SK-N-SH (cell line): Measurements from ENCODE around the gene UBR2. TPM values are rescaled to one million over a fixed set of nuclear protein-coding genes. Genes with fewer than 3 reads are reported as not detected.

Experiments used
- CTCF ChIA-PET: fragments of 300-600, 350-600 bp; formaldehyde crosslinking; extraction: SDS; loops from one replicate; lab custom pipeline; 2021; lab: Yijun Ruan, JAX
- POLR2A ChIA-PET: fragments of 350-600 bp; sonication (Branson Sonifier 250); formaldehyde crosslinking; extraction: SDS; loops from one replicate; lab custom pipeline; 2020; ENCODE audit warnings: antibody characterized with exemption, inconsistent platforms; lab: Yijun Ruan, JAX
- DNase-seq: peaks from one replicate; pipeline ENCODE4 v3.0.0; 2012
- H2AFZ ChIP-seq: fragments of 200-600 bp; sonication (generic); 2 replicates; pipeline ENCODE4 v1.8.1; 2016; ENCODE audit warnings: antibody characterized with exemption, mild to moderate bottlenecking, low read depth
- H3F3A ChIP-seq: fragments of 200-600 bp; sonication (generic); replicated peaks from 2 replicates; pipeline ENCODE3; 2016; ENCODE audit warnings: antibody characterized with exemption, mild to moderate bottlenecking; ENCODE audit not compliant: insufficient read depth
- H3K27ac ChIP-seq, 2 experiments: fragments of 200-500 bp in 1 of 2; fragments of 200-600 bp in 1 of 2; sonication (Bioruptor generic) in 1 of 2; sonication (generic), shearing (Covaris generic) in 1 of 2; 2 replicates each; pipeline versions ENCODE4 v1.5.1 to v1.6.1; 2014 to 2016; ENCODE audit warnings: low read depth in 2 of 2, inconsistent platforms in 1 of 2, low read length in 1 of 2, mild to moderate bottlenecking in 1 of 2, mixed read lengths in 1 of 2
- H3K27me3 ChIP-seq: fragments of 200-600 bp; sonication (generic), shearing (Covaris generic); 2 replicates; pipeline ENCODE4 v1.6.1; 2016; ENCODE audit warnings: mixed run types; ENCODE audit not compliant: insufficient read depth
- H3K36me3 ChIP-seq, 2 experiments: fragments of 200-500 bp in 1 of 2; fragments of 200-600 bp in 1 of 2; sonication (Bioruptor generic) in 1 of 2; sonication (generic) in 1 of 2; replicated peaks in 1 of 2; 2 replicates each; pipeline versions ENCODE3 to v1.5.1; 2014 to 2016; ENCODE audit warnings: low read length in 1 of 2, mild to moderate bottlenecking in 1 of 2; ENCODE audit not compliant: insufficient read depth in 2 of 2, control insufficient read depth in 1 of 2
- H3K4me1 ChIP-seq, 2 experiments: fragments of 200-500 bp in 1 of 2; fragments of 200-600 bp in 1 of 2; sonication (Bioruptor generic) in 1 of 2; sonication (generic), shearing (Covaris generic) in 1 of 2; 2 replicates each; pipeline versions ENCODE4 v1.5.1 to v1.6.1; 2014 to 2016; ENCODE audit warnings: low read depth in 1 of 2, low read length in 1 of 2, mixed run types in 1 of 2; ENCODE audit not compliant: insufficient read depth in 2 of 2, control insufficient read depth in 1 of 2
- H3K4me2 ChIP-seq: fragments of 200-600 bp; sonication (generic), shearing (Covaris generic); 2 replicates; pipeline ENCODE4 v1.6.1; 2017; ENCODE audit warnings: mixed run types
- H3K4me3 ChIP-seq, 2 experiments: fragments of 200-500 bp in 1 of 2; fragments of 200-600 bp in 1 of 2; sonication (Bioruptor generic) in 1 of 2; sonication (generic), shearing (Covaris generic) in 1 of 2; 2 replicates each; pipeline versions ENCODE4 v1.5.1 to v1.8.1; 2014 to 2016; ENCODE audit warnings: low read depth in 2 of 2, inconsistent platforms in 1 of 2, low read length in 1 of 2, mild to moderate bottlenecking in 1 of 2, mixed read lengths in 1 of 2, moderate library complexity in 1 of 2
- H3K79me2 ChIP-seq: fragments of 200-600 bp; sonication (generic); 2 replicates; pipeline ENCODE4 v1.8.1; 2017; ENCODE audit warnings: mild to moderate bottlenecking; ENCODE audit not compliant: insufficient read depth
- H3K9ac ChIP-seq: fragments of 200-600 bp; sonication (generic); 2 replicates; pipeline ENCODE4 v1.6.1; 2017; ENCODE audit warnings: mixed run types
- H3K9me2 ChIP-seq: fragments of 200-600 bp; sonication (generic); 2 replicates; pipeline ENCODE4 v1.6.1; 2017; ENCODE audit warnings: mixed run types
- H3K9me3 ChIP-seq: fragments of 200-600 bp; sonication (generic); 2 replicates; pipeline ENCODE4 v1.6.1; 2017; ENCODE audit warnings: mixed run types, mild to moderate bottlenecking, moderate library complexity
- H4K20me1 ChIP-seq: fragments of 200-600 bp; sonication (generic); 2 replicates; pipeline ENCODE4 v1.6.1; 2017; ENCODE audit warnings: mild to moderate bottlenecking, mixed run types; ENCODE audit not compliant: insufficient read depth
- CHD2 ChIP-seq: fragments of 150-350 bp; IDR thresholded peaks from 2 replicates; pipeline ENCODE4 v1.6.1; 2018; ENCODE audit warnings: low read length; ENCODE audit not compliant: partially characterized antibody
- ELF1 ChIP-seq: IDR thresholded peaks from 2 replicates; pipeline ENCODE4 v1.4.0; 2012
- FOXM1 ChIP-seq: IDR thresholded peaks from 2 replicates; pipeline ENCODE4 v1.4.0; 2012; ENCODE audit warnings: low read depth, mild to moderate bottlenecking
- IRF3 ChIP-seq: fragments of 150-350 bp; IDR thresholded peaks from 2 replicates; pipeline ENCODE4 v1.6.1; 2016; ENCODE audit warnings: mild to moderate bottlenecking, low read depth, low read length
- JUND ChIP-seq: IDR thresholded peaks from 2 replicates; pipeline ENCODE4 v1.4.0; 2012
- MAX ChIP-seq: IDR thresholded peaks from 2 replicates; pipeline ENCODE4 v1.4.0; 2012; ENCODE audit warnings: low read depth
- MXI1 ChIP-seq: IDR thresholded peaks from 2 replicates; pipeline ENCODE4 v1.6.1; 2012; ENCODE audit warnings: mild to moderate bottlenecking, low read depth, low read length, improper control_type of control experiment
- RFX5 ChIP-seq: IDR thresholded peaks from 2 replicates; pipeline ENCODE4 v1.6.1; 2012; ENCODE audit warnings: mild to moderate bottlenecking, improper control_type of control experiment, low read length
- SIN3A ChIP-seq: IDR thresholded peaks from 2 replicates; pipeline ENCODE4 v1.6.1; 2012; ENCODE audit warnings: low read depth, mild to moderate bottlenecking, low read length, moderate library complexity, borderline replicate concordance
- SMC3 ChIP-seq: IDR thresholded peaks from 2 replicates; pipeline ENCODE4 v1.6.1; 2012; ENCODE audit warnings: low read depth, low read length, improper control_type of control experiment
- TAF1 ChIP-seq: IDR thresholded peaks from 2 replicates; pipeline ENCODE4 v1.6.1; 2012; ENCODE audit warnings: low read depth, mild to moderate bottlenecking, low read length, moderate library complexity, borderline replicate concordance
- TCF12 ChIP-seq: IDR thresholded peaks from 2 replicates; pipeline ENCODE4 v1.4.0; 2012
- USF1 ChIP-seq: IDR thresholded peaks from 2 replicates; pipeline ENCODE4 v1.4.0; 2012; ENCODE audit warnings: low read depth, borderline replicate concordance
- YY1 ChIP-seq: IDR thresholded peaks from 2 replicates; pipeline ENCODE4 v1.4.0; 2012; ENCODE audit warnings: low read depth, mild to moderate bottlenecking
- WGBS: methylation state at CpG from one replicate; pipeline ENCODE4 v1.1.6; 2017; ENCODE audit warnings: low lambda C conversion rate; 5-methylcytosine and 5-hydroxymethylcytosine counted together
- polyA plus RNA-seq, 3 experiments: library from polyadenylated mRNA; depleted of rRNA; stranded (reverse); fragments of >200 nt; gene quantifications; 2 replicates each; pipeline ENCODE4 v1.2.3, GENCODE V29; 2012

The UBR2 gene
- polyA plus RNA-seq, 1 of the 3 experiments (the other 2 are of a cell fraction), result 5.2 TPM

- H3K9me2 ChIP-seq, result no peaks in the 10 kb centered on the region
- H4K20me1 ChIP-seq, result no peaks in the 10 kb centered on the region
- CTCF ChIA-PET, result no interaction called here
- H3K36me3 ChIP-seq, result peaks cover 3 to 46% of the 10 kb centered on the region in 2 experiments
- TF ChIP-seq CHD2, result no peak
- no peak for TF ChIP-seq TAF1
- no peak for TF ChIP-seq MAX
- TF ChIP-seq JUND, result no peak
- TF ChIP-seq ELF1, result no peak
- no peak for TF ChIP-seq FOXM1
- TF ChIP-seq TCF12, result no peak
- no peak for TF ChIP-seq YY1
- no peaks in the 10 kb centered on the region for H3K9me3 ChIP-seq
- 100% methylated on average over 1 of the region's 1 CpG for WGBS
- no peaks in the 10 kb centered on the region for H3K4me1 ChIP-seq
- H3K9ac ChIP-seq, result no peak overlapping the region
- no peak overlapping the region for H3K27ac ChIP-seq
- H3K4me3 ChIP-seq, result no peak overlapping the region
- no peaks in the 10 kb centered on the region for H3K27me3 ChIP-seq
- no peak for DNase-seq
- H3K79me2 ChIP-seq, result peaks cover 4% of the 10 kb centered on the region
- no peak overlapping the region for H2AFZ ChIP-seq
- H3F3A ChIP-seq, result peaks cover 10% of the 10 kb centered on the region
- no peak overlapping the region for H3K4me2 ChIP-seq
- POLR2A ChIA-PET, result no interaction called here
Measured at GRCh38 chr6:42627044-42627443, 63.2 kb downstream of the UBR2 start.

GRCh38 chr6:42627674-42628073 lies 63.8 kb downstream of the UBR2 start:
- ChIA-PET POLR2A (no interaction called here), CTCF (no interaction called here)

GRCh38 chr6:42628604-42629003 lies 64.8 kb downstream of the UBR2 start:
- Histone ChIP-seq H3K9ac (no peak overlapping the region), H3K36me3 (peaks cover 10 to 52% of the 10 kb centered on the region in 2 experiments), H3K9me2 (no peaks in the 10 kb centered on the region), H3K4me3 (no peak overlapping the region), H3K4me2 (no peak overlapping the region), H3F3A (peaks cover 10% of the 10 kb centered on the region), H3K27ac (no peak overlapping the region), H3K79me2 (no peaks in the 10 kb centered on the region; the same call in 1 of the 2 replicates), H3K4me1 (no peaks in the 10 kb centered on the region), H3K27me3 (no peaks in the 10 kb centered on the region), H4K20me1 (no peaks in the 10 kb centered on the region), H2AFZ (no peak overlapping the region), H3K9me3 (no peaks in the 10 kb centered on the region)
- no peak for DNase-seq
- WGBS, result 96% methylated on average over 2 of the region's 2 CpGs
- POLR2A ChIA-PET, result no interaction called here
- TF ChIP-seq IRF3 (no peak), USF1 (no peak), SMC3 (no peak), RFX5 (no peak), MXI1 (no peak), SIN3A (no peak)
- CTCF ChIA-PET, result interaction anchor here (0.6 kb wide), 1 partner anchor 529 kb away, joined by 3 read pairs; no protein-coding TSS in a partner anchor

More at GRCh38 chr6:42627674-42628073, 63.8 kb downstream of the UBR2 start:
- DNase-seq, result no peak
- no peak for TF ChIP-seq USF1
- Histone ChIP-seq H3K79me2 (peaks cover 4% of the 10 kb centered on the region), H3K27me3 (no peaks in the 10 kb centered on the region), H3K4me2 (no peak overlapping the region), H3K9me3 (no peaks in the 10 kb centered on the region), H3F3A (peaks cover 10% of the 10 kb centered on the region), H3K4me1 (no peaks in the 10 kb centered on the region), H4K20me1 (no peaks in the 10 kb centered on the region), H3K9me2 (no peaks in the 10 kb centered on the region), H2AFZ (no peak overlapping the region), H3K27ac (peak overlapping the region in 1 of 2 experiments; percentile 29; a peak in 1 of 4 replicates), H3K4me3 (no peak overlapping the region), H3K9ac (no peak overlapping the region), H3K36me3 (peaks cover 8 to 52% of the 10 kb centered on the region in 2 experiments)
- WGBS, result 88% methylated on average over 1 of the region's 1 CpG
